Ectodermal cell (in vitro differentiated cells): ENCODE results near the gene ASB14.

ENCODE experiments used
- H3K27ac ChIP-seq: 2 replicates; pipeline ENCODE4 v1.7.0; 2013; ENCODE audit warnings: mild to moderate bottlenecking, low read depth, low read length; ENCODE audit not compliant: insufficient read depth, poor library complexity, severe bottlenecking
- H3K27me3 ChIP-seq: 2 replicates; pipeline ENCODE4 v1.7.0; 2013; ENCODE audit warnings: mild to moderate bottlenecking, low read length; ENCODE audit not compliant: insufficient read depth, control insufficient read depth, poor library complexity, severe bottlenecking
- H3K36me3 ChIP-seq: one replicate; pipeline ENCODE4 v1.7.0; 2013; ENCODE audit warnings: low read length; ENCODE audit not compliant: control insufficient read depth, insufficient read depth
- H3K4me1 ChIP-seq: one replicate; pipeline ENCODE4 v1.7.0; 2013; ENCODE audit warnings: low read length; ENCODE audit not compliant: control insufficient read depth, insufficient read depth
- H3K4me3 ChIP-seq: 2 replicates; pipeline ENCODE4 v1.7.0; 2013; ENCODE audit warnings: low read depth, low read length, control low read depth; ENCODE audit not compliant: insufficient read depth
- H3K9me3 ChIP-seq: 2 replicates; pipeline ENCODE4 v1.7.0; 2013; ENCODE audit warnings: mild to moderate bottlenecking, low read length, moderate library complexity; ENCODE audit not compliant: control insufficient read depth
- WGBS, 2 experiments: methylation state at CpG; one replicate each; pipeline ENCODE4 v1.1.7; 2013; ENCODE audit warnings: missing lambda C conversion rate in 2 of 2; 5-methylcytosine and 5-hydroxymethylcytosine counted together

Gene ASB14

DNA sequence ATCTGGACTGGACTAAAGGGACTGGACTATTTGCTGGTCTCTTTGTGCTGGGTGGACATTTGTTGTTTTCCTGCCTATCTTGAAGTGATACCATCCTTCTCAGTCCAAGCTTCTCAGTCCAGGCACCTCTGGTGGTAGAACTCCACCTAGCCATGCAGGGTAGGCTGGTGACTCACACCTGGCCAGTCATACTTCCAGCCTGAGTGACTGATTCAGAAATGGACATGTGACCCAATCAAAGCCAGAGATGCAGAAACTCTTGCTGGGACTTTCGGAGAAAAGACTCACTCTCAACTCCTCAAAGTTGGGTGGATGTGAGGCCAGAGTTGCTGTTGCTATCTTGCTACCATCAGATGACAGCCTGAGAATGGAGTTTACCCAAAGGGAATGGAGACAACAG, 5.6 kb upstream of the ASB14 start:
- Histone ChIP-seq H3K9me3 (no peaks in the 10 kb centered on the region), H3K4me1 (no peaks in the 10 kb centered on the region)
- 89 to 100% methylated on average over 1 of the region's 1 CpG for WGBS, 2 experiments

DNA sequence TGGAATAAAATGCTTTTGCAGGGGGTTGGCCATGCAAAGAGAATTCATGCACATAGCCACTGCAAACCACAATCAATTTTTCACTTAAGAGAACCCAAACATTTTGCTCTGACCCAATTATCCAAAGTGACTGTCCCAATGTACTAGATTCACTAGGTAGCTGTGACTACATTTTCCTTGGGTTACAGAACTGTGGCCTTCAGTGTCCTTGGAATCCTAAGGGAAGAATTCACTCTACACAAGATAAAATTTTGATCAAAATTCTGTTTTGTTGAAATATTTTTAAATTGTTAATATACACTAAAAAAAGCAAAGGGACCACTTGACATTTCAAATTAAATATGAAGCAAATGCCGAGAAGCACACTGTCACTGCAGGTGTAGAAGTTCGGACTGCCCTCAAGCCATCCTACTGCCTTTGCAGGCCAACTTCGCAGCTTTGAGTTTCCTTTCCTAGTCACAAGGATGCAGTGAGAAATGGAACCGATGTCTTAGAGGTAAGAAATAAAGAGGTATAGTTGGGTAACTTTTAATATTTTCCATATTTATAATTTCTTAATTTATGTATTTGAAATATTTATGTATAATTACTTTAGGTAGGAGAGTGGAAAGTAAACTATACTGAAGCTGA, 527 bp upstream of the ASB14 start:
- Histone ChIP-seq H3K36me3 (no peaks in the 10 kb centered on the region), H3K27me3 (no peaks in the 10 kb centered on the region), H3K4me3 (no peak overlapping the region), H3K4me1 (no peaks in the 10 kb centered on the region), H3K9me3 (no peaks in the 10 kb centered on the region), H3K27ac (no peak overlapping the region)
- WGBS, 2 experiments = 93 to 96% methylated on average over 3 of the region's 4 CpGs

More for the DNA sequence above, 5.6 kb upstream of the ASB14 start:
- Histone ChIP-seq H3K36me3 (no peaks in the 10 kb centered on the region), H3K4me3 (no peak overlapping the region), H3K27me3 (no peaks in the 10 kb centered on the region), H3K27ac (no peak overlapping the region)

DNA sequence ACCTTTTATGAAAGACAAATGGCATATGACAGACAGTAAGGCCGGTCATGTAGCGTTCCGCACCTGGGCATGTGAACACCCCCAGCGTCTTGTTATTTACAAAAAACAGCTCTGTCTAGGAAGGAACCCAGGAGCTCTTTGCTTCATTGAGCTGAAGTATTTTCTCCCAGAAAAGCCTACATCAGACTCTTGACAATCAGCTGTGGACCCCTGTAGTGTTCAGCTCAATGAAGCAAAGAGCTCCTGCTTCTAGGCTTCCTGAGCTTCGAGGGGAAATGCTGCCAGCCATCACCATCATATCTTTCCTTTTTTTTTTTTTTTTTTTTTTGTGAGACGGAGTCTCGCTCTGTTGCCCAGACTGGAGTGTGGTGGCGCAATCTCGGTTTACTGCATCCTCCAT, 4.1 kb downstream of the ASB14 start:
- Histone ChIP-seq H3K27me3 (no peaks in the 10 kb centered on the region), H3K27ac (no peak overlapping the region), H3K4me3 (no peak overlapping the region), H3K36me3 (no peaks in the 10 kb centered on the region), H3K4me1 (no peaks in the 10 kb centered on the region), H3K9me3 (no peaks in the 10 kb centered on the region)
- WGBS, 2 experiments = 81 to 87% methylated on average over 8 to 9 of the region's 9 CpGs

DNA sequence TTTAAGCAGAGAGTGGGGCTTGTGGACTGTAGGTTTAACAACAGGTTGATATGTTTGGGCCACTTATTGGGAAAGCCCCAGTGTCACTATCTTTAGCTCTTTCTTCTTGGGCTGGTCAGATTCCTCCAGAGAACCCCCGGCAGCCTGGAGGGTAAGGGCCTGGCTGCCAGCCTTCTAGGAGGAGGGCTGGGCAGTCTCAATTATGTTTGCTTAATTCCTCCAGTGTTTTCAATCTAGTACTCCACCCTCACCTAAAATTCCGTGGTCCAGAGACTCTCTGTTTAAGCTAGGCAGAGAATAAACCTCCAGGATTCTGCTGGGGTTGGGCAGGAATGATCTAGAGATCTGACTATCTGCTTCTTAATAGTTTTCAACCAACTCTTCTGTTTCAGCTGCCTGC, 5.3 kb downstream of the ASB14 start:
- no peaks in the 10 kb centered on the region for H3K4me1 ChIP-seq
- H3K27me3 ChIP-seq = no peaks in the 10 kb centered on the region
- H3K36me3 ChIP-seq = no peaks in the 10 kb centered on the region
- 92 to 95% methylated on average over 2 of the region's 2 CpGs for WGBS, 2 experiments
- no peak overlapping the region for H3K27ac ChIP-seq
- no peak overlapping the region for H3K4me3 ChIP-seq
- no peaks in the 10 kb centered on the region for H3K9me3 ChIP-seq

GRCh38 chr3:57283334-57283733, 9.2 kb downstream of the ASB14 start:
- H3K9me3 ChIP-seq = no peaks in the 10 kb centered on the region
- H3K27ac ChIP-seq = no peak overlapping the region
- H3K4me3 ChIP-seq = no peak overlapping the region
- WGBS, 2 experiments = 89 to 96% methylated on average over 5 to 6 of the region's 6 CpGs
- no peaks in the 10 kb centered on the region for H3K36me3 ChIP-seq
- H3K27me3 ChIP-seq = no peaks in the 10 kb centered on the region
- no peaks in the 10 kb centered on the region for H3K4me1 ChIP-seq

DNA sequence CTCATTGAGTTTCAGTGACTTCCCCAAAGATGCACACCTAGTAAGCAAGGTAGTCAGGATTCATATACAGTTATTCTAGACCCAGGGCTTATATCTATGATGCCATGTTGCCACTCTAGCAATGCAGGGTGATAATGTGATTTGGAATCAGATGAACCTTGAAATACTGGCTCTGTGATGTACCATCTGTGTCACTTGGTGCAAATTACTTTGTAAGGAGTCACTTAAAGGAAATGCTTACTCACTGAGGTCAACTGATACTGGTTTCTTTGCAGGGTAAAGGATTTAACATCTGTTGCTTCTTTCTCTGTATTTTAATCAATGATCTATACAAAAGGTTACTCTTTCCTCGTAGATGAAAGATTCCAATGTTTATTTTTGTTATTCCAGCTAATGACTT, 10.8 kb downstream of the ASB14 start:
- H3K4me3 ChIP-seq = no peak overlapping the region
- H3K4me1 ChIP-seq = no peaks in the 10 kb centered on the region
- H3K9me3 ChIP-seq = no peaks in the 10 kb centered on the region
- H3K27ac ChIP-seq = no peak overlapping the region
- H3K36me3 ChIP-seq = no peaks in the 10 kb centered on the region
- no CpG with 5 or more reads among the region's 1 CpG for WGBS, 2 experiments
- no peaks in the 10 kb centered on the region for H3K27me3 ChIP-seq

- Histone ChIP-seq H3K27me3 (no peaks in the 10 kb centered on the region), H3K36me3 (no peaks in the 10 kb centered on the region), H3K9me3 (no peaks in the 10 kb centered on the region), H3K27ac (no peak overlapping the region), H3K4me3 (no peak overlapping the region), H3K4me1 (no peaks in the 10 kb centered on the region)
- WGBS, 2 experiments = 91 to 96% methylated on average over 5 of the region's 5 CpGs
These were observed 12.8 kb downstream of the ASB14 start for GRCh38 chr3:57279685-57280084.

- WGBS, 2 experiments = 85 to 97% methylated on average over 1 of the region's 1 CpG
- no peaks in the 10 kb centered on the region for H3K36me3 ChIP-seq
These were observed 14.2 kb downstream of the ASB14 start for GRCh38 chr3:57278237-57278636.

DNA sequence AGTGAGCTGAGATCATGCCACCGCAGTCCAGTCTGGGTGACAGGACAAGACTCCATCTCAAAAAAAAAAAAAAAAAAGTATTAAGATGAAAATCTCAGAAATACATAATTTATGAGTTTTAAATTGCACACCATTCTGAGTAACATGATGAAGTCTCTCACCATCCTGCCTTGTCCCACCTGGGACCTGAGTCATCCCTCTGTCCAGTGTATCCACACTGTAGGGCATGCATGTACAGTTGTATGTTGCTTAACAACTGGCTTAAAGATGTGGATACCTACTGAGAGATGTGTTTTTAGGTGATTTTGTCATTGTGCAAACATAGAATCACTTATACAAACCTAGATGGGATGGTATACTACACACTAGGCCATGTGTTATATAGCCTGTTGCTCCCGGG, 17.1 kb downstream of the ASB14 start:
- no peak overlapping the region for H3K27ac ChIP-seq
- no CpG with 5 or more reads among the region's 2 CpGs for WGBS, 2 experiments
- no peaks in the 10 kb centered on the region for H3K36me3 ChIP-seq

More at GRCh38 chr3:57278237-57278636, 14.2 kb downstream of the ASB14 start:
- H3K27ac ChIP-seq = no peak overlapping the region
- H3K4me3 ChIP-seq = no peak overlapping the region
- H3K4me1 ChIP-seq = no peaks in the 10 kb centered on the region
- H3K9me3 ChIP-seq = no peaks in the 10 kb centered on the region
- H3K27me3 ChIP-seq = no peaks in the 10 kb centered on the region

GRCh38 chr3:57274845-57275244, 17.6 kb downstream of the ASB14 start:
- H3K4me1 ChIP-seq = no peaks in the 10 kb centered on the region
- H3K9me3 ChIP-seq = no peaks in the 10 kb centered on the region
- H3K4me3 ChIP-seq = no peak overlapping the region
- no peaks in the 10 kb centered on the region for H3K27me3 ChIP-seq
- H3K36me3 ChIP-seq = no peaks in the 10 kb centered on the region
- no peak overlapping the region for H3K27ac ChIP-seq
- WGBS, 2 experiments = 90 to 94% methylated on average over 6 of the region's 6 CpGs

More for the DNA sequence above, 17.1 kb downstream of the ASB14 start:
- Histone ChIP-seq H3K9me3 (no peaks in the 10 kb centered on the region), H3K27me3 (no peaks in the 10 kb centered on the region), H3K4me3 (no peak overlapping the region), H3K4me1 (no peaks in the 10 kb centered on the region)

- Histone ChIP-seq H3K27ac (no peak overlapping the region), H3K4me3 (no peak overlapping the region), H3K9me3 (no peaks in the 10 kb centered on the region), H3K36me3 (peaks cover 6% of the 10 kb centered on the region), H3K27me3 (no peaks in the 10 kb centered on the region), H3K4me1 (no peaks in the 10 kb centered on the region)
- 100% methylated on average over 1 of the region's 1 CpG; no CpG with 5 or more reads in 1 of the 2 experiments for WGBS, 2 experiments
These were observed 24.1 kb downstream of the ASB14 start for GRCh38 chr3:57268416-57268815.
